ENCODE results near the gene WDFY1.

GRCh38 chr2:223846515-223846914, 98.6 kb downstream of the WDFY1 start:
- TF ChIP-seq POLR2A (IDR thresholded peaks at IDR 0.05) = no peak
- TF ChIP-seq, protein P1, sequence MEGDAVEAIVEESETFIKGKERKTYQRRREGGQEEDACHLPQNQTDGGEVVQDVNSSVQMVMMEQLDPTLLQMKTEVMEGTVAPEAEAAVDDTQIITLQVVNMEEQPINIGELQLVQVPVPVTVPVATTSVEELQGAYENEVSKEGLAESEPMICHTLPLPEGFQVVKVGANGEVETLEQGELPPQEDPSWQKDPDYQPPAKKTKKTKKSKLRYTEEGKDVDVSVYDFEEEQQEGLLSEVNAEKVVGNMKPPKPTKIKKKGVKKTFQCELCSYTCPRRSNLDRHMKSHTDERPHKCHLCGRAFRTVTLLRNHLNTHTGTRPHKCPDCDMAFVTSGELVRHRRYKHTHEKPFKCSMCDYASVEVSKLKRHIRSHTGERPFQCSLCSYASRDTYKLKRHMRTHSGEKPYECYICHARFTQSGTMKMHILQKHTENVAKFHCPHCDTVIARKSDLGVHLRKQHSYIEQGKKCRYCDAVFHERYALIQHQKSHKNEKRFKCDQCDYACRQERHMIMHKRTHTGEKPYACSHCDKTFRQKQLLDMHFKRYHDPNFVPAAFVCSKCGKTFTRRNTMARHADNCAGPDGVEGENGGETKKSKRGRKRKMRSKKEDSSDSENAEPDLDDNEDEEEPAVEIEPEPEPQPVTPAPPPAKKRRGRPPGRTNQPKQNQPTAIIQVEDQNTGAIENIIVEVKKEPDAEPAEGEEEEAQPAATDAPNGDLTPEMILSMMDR (IDR thresholded peaks at IDR 0.05) = no peak
